Measurements from ENCODE around the gene AATF.

GRCh38 chr17:36907407-36907806, 41.3 kb upstream of the AATF start:
- TF ChIP-seq CTCF (IDR thresholded peaks at IDR 0.05) = no peak
- no peak for TF ChIP-seq POLR2A (IDR thresholded peaks at IDR 0.05)
